Measurements from ENCODE around the gene FCGR2B.

DNA sequence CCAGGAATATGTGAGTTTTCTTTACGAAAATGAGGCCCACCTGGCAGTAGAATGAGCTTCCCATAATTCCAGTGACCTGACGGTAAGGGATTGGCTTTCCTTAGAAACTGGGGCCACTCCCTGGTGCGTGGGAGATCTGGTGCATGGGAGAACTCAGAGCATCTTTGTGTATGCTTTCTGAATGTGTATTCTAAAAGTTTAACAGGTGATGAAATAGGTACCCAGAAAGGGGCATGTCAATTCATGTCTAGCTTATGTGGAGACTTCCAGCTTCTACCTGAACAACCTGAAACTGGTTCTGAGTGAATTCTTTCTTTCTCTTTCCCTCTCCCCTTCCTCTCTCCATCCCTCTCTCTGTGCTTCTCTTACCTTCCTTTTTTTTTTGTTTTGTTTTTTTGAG is 28.9 kb downstream of the FCGR2B start:
- TF ChIP-seq CTCF (IDR thresholded peaks at IDR 0.05; ENCODE audit: insufficient read depth, low read length) (no peak), POLR2AphosphoS5 (IDR thresholded peaks at IDR 0.05; ENCODE audit: low read depth) (no peak)
